DOHH2 (cell line): ENCODE measurements around the gene FAM219B.

Source experiments
- H3F3A ChIP-seq: fragments of 200-600 bp; sonication (generic), shearing (Covaris generic); 2 replicates; pipeline ENCODE4 v1.6.0; 2016; ENCODE audit warnings: antibody characterized with exemption, mild to moderate bottlenecking; ENCODE audit not compliant: control insufficient read depth, insufficient read depth
- H3K27ac ChIP-seq: fragments of 200-600 bp; sonication (generic); 2 replicates; pipeline ENCODE4 v1.5.1; 2014; ENCODE audit warnings: low read depth, mild to moderate bottlenecking, low read length, moderate library complexity
- H3K27me3 ChIP-seq: fragments of 200-600 bp; sonication (generic); 2 replicates; pipeline ENCODE4 v1.6.1; 2014; ENCODE audit warnings: mild to moderate bottlenecking, low read length, mixed read lengths; ENCODE audit not compliant: control insufficient read depth
- H3K36me3 ChIP-seq: fragments of 200-600 bp; sonication (generic); 2 replicates; pipeline ENCODE4 v1.6.1; 2014; ENCODE audit warnings: mild to moderate bottlenecking, low read length, moderate library complexity, mixed read lengths; ENCODE audit not compliant: control insufficient read depth
- H3K4me1 ChIP-seq: fragments of 200-600 bp; sonication (generic); 2 replicates; pipeline ENCODE4 v1.6.1; 2014; ENCODE audit warnings: mild to moderate bottlenecking, low read length, mixed read lengths; ENCODE audit not compliant: control insufficient read depth
- H3K4me2 ChIP-seq: fragments of 200-600 bp; sonication (generic); 2 replicates; pipeline ENCODE4 v1.6.0; 2014; ENCODE audit warnings: mild to moderate bottlenecking, low read length, moderate library complexity
- H3K4me3 ChIP-seq: fragments of 200-600 bp; sonication (generic); 2 replicates; pipeline ENCODE4 v1.5.1; 2014; ENCODE audit warnings: mild to moderate bottlenecking, low read length, mixed read lengths
- H3K79me2 ChIP-seq: fragments of 200-600 bp; sonication (generic); 2 replicates; pipeline ENCODE4 v1.6.1; 2014; ENCODE audit warnings: mild to moderate bottlenecking, low read length, mixed read lengths; ENCODE audit not compliant: control insufficient read depth
- H3K9me2 ChIP-seq: fragments of 200-600 bp; sonication (generic); replicated peaks from 2 replicates; pipeline ENCODE4 v1.6.1; 2014; ENCODE audit warnings: mild to moderate bottlenecking, low read length, mixed read lengths; ENCODE audit not compliant: control insufficient read depth
- H3K9me3 ChIP-seq: fragments of 200-600 bp; sonication (generic); 2 replicates; pipeline ENCODE4 v1.6.1; 2014; ENCODE audit warnings: antibody characterized with exemption, low read length, mixed read lengths; ENCODE audit not compliant: control insufficient read depth, insufficient read depth
- H4K20me1 ChIP-seq: fragments of 200-600 bp; sonication (generic); 2 replicates; pipeline ENCODE4 v1.6.0; 2014; ENCODE audit warnings: low read depth, mild to moderate bottlenecking, antibody characterized with exemption, low read length, moderate library complexity; ENCODE audit not compliant: control insufficient read depth, insufficient read depth
- CTCF ChIP-seq: fragments of 200-600 bp; sonication (generic); IDR thresholded peaks from one replicate; pipeline ENCODE4 v1.5.1; 2014; ENCODE audit warnings: antibody characterized with exemption, mild to moderate bottlenecking, low read depth, low read length; ENCODE audit not compliant: poor library complexity, severe bottlenecking
- EZH2phosphoT487 ChIP-seq: fragments of 200-600 bp; sonication (generic); IDR thresholded peaks from 2 replicates; pipeline ENCODE4 v1.6.1; 2017; ENCODE audit warnings: borderline replicate concordance, mild to moderate bottlenecking, antibody characterized with exemption, low read length, moderate library complexity, mixed read lengths

FAM219B gene

GRCh38 chr15:74906450-74907162 is at the start of gene FAM219B:
Gene FAM219B (minus strand): TSS chr15:74906851. CDS start chr15:74906800, 51 bp downstream.
- Histone ChIP-seq H3K4me3 (peak within 1 kb of the TSS; percentile 93), H4K20me1 (no peaks in the 10 kb centered on the region), H3K9me3 (no peaks in the 10 kb centered on the region), H3F3A (peaks cover 27% of the 10 kb centered on the region), H3K27me3 (no peaks in the 10 kb centered on the region), H3K9me2 (no peaks in the 10 kb centered on the region), H3K4me2 (peak within 1 kb of the TSS; percentile 96), H3K4me1 (peaks cover 29% of the 10 kb centered on the region), H3K36me3 (peaks cover 44% of the 10 kb centered on the region), H3K27ac (peak within 1 kb of the TSS; percentile 36), H3K79me2 (peaks cover 18% of the 10 kb centered on the region)
- no peak for TF ChIP-seq CTCF
- TF ChIP-seq EZH2phosphoT487, result no peak

GRCh38 chr15:74955796-74956647 is 49.4 kb upstream of the FAM219B start:
- Histone ChIP-seq H3K9me3 (no peaks in the 10 kb centered on the region), H3K4me3 (peak overlapping the region; percentile 72), H3K27ac (no peak overlapping the region), H3K9me2 (no peaks in the 10 kb centered on the region), H3K4me1 (peaks cover 69% of the 10 kb centered on the region), H3K79me2 (peaks cover 26% of the 10 kb centered on the region), H3K36me3 (no peaks in the 10 kb centered on the region), H3F3A (no peaks in the 10 kb centered on the region), H4K20me1 (peaks cover 3% of the 10 kb centered on the region; the same call in 1 of the 2 replicates), H3K27me3 (peaks cover 28% of the 10 kb centered on the region), H3K4me2 (peak overlapping the region; percentile 79)
- TF ChIP-seq EZH2phosphoT487, result no peak
- peak; percentile 62 for TF ChIP-seq CTCF

- H3K79me2 ChIP-seq, result peaks cover 26% of the 10 kb centered on the region
- peak overlapping the region; percentile 72 for H3K4me3 ChIP-seq
- H3K36me3 ChIP-seq, result no peaks in the 10 kb centered on the region
- H3K27me3 ChIP-seq, result peaks cover 28% of the 10 kb centered on the region
- peak overlapping the region; percentile 79 for H3K4me2 ChIP-seq
- no peaks in the 10 kb centered on the region for H3K9me2 ChIP-seq
- TF ChIP-seq EZH2phosphoT487 (no peak), CTCF (no peak)
- no peaks in the 10 kb centered on the region for H3F3A ChIP-seq
- H3K9me3 ChIP-seq, result no peaks in the 10 kb centered on the region
- no peak overlapping the region for H3K27ac ChIP-seq
- peaks cover 5% of the 10 kb centered on the region; the same call in 1 of the 2 replicates for H4K20me1 ChIP-seq
- peaks cover 62% of the 10 kb centered on the region for H3K4me1 ChIP-seq
Observed at GRCh38 chr15:74955017-74955416, 48.4 kb upstream of the FAM219B start.
